HG03460 (cell line): Measurements from ENCODE around the gene AGBL3.
"Not testable (repeated sequence)": the region's sequence is repeated elsewhere in the genome, so short reads cannot be mapped to it uniquely, and the experiment has no call there.

Experiments used
- ATAC-seq: cut with Tn5 transposase; IDR thresholded peaks from one replicate; pipeline ENCODE4 v1.9.1; 2021; ENCODE audit not compliant: unreplicated experiment

The AGBL3 gene

DNA sequence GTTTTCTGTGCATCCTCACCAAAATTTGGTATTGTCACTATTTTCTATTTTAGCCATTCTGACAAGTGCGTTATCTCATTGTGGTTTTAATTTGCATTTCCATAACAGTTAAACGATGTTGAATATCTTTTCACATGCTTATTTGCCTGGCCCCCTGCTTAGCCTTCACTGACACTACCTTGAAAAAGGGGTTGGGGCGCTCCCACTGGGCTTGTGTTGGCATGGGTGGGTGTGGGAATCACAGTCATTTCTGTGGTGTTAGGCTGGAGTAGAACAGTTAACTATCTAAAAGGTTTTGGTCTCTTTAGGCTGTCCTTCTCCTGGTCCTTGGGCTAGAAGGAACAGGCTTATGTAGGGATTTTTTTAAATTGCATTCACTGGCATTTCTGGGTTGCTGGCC lies 89.4 kb downstream of the AGBL3 start:
- no peak for ATAC-seq

DNA sequence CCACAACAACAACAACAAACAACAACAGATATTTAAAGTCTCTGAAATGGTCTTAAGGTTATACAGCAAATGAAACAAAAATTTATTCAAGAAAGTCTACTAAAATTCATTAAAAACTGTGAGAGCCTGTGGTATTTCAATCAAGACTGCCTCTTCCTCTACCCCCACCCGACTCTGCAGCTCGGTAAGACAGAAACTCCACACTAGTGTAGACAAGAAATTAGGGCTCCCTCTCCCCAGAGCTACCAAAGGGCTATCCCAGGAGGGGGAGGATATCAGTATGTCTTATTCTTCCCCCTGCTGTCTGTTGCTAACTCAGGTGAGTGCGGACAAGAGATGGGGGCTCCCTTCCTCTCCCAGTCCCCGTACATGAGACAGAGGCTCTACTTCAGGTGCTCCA lies 90.6 kb downstream of the AGBL3 start:
- ATAC-seq: no peak

DNA sequence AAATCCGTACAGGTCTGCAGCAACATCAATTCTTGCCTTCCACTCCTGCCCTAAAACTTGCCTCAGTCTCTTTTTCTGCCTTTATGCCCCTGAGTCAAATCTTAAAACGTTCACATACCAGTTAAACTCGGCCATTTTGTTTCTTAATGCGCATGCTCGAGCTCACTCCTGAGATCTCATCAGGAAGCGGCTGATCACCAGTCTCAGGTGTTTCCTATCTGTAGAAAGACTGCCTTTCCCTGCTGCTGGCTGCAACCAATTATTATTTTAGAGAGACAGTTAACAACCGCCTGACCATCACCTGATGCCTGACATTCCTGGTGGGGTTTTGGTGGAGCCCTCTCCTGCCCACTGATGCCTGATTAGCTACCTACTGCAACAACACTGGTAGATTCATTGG lies 91.3 kb downstream of the AGBL3 start:
- ATAC-seq: no peak

DNA sequence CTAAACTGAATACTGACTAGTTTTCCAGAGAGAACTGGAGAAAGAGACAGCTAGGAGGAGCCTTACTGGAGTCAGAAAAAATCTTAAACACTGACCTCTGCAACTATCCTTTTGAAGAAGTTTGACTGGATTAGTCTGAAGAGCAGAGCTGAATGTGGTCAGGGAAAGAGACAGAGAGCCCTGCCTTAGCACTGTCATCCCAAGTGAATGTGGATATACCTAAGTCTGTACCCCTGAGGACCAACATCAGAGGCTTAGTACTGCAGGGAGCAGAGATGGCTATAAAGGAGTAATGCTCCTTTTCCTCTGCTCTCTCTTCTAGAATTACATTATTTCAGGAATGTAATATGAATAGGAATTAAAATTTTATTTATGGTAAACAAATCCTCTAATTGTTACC lies 91.7 kb downstream of the AGBL3 start:
- no peak for ATAC-seq

DNA sequence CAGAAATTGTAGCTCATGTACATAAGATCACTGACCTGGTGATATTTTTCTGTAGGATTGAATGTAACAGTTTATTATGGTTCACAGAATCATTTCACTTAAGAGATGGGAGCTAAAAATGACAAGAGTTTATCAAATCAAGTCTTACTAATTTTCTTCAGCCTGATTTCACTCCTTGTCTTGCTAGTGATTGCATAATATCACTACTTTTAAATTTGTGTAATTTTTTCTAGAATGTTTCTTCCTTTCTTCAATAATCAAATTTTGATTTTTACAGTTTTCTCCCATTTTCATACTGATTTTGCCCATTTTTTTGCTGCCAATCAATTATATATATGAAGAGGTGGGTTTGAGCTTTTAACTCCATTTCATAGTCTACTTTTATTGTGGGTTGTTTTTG lies 92.8 kb downstream of the AGBL3 start:
- ATAC-seq: no peak

DNA sequence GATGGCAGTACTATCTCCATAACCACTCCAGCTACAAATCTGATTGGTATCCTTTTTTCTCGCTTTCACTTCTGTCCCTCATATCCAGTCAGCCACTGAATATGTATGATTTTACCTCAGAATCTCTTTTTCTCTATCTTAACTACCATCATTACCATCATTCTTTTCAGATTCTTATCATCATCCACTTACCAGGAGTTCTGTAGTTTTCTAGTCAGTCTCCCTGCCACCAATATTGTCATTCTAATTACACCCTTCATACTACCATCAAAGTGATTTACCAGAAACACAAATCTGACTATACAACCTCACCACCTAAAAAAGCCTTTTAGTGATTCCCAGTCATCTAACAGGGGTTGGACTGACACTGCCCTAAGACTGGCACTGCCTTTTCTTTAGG lies 96.7 kb downstream of the AGBL3 start:
- ATAC-seq: no peak

DNA sequence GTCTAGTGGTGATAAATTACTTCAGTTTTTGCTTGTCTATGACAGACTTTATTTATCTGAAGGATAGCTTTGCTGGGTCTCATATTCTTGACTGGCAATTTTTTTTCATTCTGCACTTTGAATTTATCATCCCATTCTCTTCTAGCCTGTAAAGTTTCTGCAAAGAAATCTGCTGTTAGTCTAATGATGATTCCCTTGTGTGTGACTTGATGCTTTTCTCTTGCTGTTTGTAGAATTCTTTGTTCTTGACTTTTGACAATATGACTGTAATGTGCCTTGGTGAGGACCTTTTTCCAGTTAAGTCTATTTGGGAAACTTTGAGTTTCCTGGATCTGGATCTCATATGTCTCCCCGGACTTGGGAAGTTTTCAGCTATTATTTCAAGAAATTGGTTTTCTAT lies 102.3 kb downstream of the AGBL3 start:
- ATAC-seq: no peak

DNA sequence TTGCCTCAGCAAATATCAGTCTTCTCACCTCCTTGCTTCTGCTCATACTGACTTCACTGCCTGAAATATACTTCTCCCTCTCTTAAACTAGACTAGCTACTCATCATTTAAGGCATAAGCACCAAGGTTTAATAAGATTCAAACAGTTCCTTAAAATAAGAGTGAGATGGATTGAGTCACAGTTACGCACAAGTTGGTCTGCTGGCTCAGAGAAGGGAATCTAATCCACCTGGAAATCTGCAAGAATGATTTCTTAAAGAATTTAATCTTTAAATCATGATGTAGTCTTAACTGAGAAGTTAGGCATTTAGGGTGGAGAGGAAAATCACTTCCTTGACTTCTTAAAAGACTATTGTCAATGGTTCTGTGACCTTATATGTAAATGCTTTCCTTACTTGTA lies 105.4 kb downstream of the AGBL3 start:
- no peak for ATAC-seq

DNA sequence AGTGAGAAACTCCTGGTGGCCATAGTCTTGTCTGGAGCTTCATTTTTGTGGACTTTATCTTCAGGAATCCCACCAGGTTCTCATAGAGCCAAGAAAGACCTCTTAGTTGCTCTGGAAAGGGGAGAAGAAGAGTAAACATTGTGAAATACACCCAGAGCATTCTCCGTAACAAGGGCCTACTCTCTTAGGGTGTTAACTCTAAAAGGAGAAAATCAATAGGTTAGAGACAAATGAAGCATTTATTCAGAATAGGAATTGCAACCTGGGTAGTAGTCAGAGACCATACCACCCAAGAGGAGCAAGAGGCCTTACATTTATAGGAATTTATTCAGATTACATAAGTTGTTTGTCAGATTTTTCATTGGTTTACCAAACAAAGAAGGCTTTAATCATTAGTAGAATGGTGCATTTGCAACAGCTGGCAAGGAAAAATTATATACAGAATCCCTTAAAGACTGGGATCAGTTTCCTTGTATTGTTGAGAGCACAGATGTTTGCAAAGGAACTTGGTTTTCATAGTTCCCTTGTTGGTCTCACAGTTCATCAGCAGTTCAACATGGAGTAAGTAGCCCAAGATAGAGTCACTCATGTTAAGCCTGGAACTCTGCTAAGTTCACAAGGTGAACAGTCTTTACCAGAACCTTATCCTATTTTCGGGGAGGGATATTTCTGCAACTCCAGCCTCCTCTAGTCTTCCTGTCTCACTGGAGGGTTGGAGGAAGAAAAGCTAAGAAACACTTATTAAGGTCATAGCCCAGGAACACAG lies 108.3 kb downstream of the AGBL3 start:
- ATAC-seq: no peak

DNA sequence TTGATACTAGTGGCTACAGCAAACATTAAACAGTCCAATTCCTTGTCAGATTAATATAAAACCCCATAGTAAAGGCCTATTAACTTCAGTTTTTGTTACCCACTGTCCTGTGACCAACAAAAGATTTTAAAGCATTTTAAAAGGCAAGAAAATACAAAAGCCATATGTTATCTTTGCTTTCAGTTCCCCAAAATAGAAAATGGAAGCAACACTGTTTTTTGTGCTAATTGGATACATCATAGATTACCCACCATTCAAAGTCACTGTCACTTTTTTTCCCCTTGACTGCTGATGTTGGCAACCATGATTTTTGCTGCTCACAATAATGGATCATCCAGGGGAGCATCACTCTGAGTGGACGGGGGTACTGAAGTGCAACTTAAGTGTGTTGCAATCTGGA lies 109.1 kb downstream of the AGBL3 start:
- no peak for ATAC-seq

DNA sequence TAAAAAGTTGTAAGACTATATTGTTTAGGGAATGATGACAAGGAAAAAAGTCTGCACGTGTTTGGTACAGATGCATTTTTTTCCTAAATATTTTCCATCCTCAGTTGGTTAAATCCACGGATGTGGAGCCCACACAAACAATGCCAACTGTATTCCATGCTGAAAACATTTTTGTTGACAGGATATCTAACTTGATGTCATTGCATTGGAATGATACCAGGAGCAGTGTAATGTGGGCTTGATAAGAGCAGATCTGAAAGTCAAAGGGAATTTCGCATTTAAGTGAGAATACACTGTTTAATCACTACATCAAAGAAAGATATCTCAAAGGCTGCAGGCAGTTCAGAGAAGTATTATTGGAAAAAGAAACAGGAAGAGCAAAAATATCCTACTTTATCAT lies 112.1 kb downstream of the AGBL3 start:
- ATAC-seq: no peak

DNA sequence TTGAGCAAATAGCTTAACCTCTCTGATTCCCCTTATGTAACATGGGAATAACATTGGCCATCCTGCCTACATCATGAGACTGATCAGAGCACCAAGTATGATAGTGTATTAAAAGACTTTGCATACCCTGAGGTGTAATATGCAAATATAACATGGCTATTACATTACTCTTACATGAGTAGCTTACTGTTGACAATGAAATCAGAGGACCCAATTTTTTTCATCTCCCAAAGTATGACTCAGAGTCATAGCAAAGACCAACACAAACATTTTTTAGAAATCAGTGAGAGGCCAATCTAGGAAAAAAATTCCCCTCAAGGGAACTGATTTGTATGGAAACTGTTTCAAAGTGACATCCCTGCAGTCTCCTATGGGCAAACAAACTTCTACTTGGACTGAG lies 114.5 kb downstream of the AGBL3 start:
- ATAC-seq: no peak

DNA sequence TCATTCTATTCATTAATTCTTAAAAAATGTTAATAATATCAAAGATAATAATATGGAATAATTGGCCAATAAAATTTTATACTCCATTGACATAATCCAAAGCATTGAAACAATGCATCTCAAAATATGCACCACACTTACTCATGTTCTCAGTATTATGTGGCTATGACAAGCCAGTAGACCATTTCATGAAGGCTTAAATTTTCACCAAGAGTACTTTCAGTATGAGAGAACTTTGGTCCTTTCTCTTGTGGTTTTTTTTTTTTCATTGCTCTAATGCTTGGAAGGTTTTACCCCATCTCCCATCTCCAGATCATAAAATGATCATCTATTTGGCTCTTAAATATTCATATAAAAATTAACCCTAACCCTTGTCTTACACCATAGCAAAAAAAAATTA lies 116.1 kb downstream of the AGBL3 start:
- ATAC-seq: peak; percentile 95

DNA sequence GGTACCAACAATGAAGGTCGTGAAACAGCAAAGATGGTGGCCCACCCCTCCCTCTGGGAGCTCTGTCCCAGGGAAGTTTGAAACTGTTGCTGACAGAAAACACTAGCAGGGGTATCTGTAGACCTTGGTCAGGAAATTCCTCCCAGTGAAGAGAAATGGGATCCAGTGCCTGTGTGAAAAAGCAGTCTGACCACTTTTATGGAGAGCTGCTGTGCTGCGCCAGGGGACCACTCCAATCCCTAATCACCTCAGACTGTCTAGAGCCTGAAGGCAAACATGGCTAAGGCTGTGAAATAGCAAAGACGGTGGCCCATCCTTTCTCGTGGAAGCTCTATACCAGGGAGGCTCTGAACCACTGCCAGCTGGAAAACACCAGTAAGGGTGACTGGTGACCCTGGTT lies 123.3 kb downstream of the AGBL3 start:
- ATAC-seq: no peak

DNA sequence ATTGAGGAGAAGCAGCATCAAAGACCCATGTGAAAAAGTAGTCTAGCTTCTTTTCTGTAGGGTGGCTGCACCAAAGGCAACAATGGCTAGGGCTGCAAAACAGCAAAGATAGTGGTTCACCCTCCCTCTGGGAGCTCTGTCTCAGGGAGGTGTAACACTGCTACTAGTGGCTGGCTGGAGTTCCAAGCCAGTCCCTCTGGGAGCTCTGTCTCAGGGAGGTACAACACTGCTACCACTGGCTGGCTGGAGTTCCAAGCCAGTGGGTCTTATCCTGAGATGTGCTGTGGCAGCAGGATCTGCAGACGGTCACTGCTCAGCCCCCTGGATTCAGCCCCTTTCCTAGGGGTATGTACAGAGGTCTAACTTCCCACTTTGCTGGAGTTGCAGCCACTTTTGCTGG lies 123.7 kb downstream of the AGBL3 start:
- no peak for ATAC-seq

DNA sequence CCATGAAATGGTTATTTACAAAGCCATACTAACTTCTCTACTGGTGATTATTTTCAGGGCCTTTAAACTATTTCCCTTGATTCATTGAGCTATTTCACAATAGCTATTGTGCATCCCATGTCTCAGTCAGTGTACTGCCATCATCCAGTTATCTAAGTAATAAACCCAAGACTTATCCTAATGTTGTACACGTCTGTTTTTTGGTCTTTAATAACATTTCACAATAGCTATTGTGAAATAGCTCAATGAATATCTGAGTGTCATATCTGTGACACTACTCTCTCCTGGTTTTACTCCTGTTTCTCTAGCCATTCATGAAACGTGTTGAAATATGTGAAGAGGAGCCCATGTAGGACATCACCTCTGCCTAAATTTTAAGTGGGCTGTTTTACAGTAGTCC lies 125.1 kb downstream of the AGBL3 start:
- ATAC-seq: no peak

DNA sequence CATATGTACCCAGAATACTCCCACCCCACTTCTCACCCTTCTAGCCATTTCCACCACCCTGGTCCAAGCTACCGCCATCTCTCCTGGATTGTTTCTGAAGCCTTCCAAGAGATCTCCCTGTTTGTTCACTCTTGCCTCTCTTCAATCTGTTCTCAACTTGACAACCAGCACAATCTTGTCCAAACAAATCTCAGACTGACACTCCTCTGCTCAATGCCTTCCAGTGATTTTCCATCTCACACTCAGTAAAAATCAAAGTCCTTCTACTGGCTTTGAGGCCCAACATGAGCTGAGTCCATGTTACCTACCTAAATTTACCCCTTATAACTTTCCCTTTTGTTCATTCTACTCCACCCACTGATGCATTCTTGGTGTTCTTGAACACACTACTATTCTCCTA lies 128.3 kb downstream of the AGBL3 start:
- no peak for ATAC-seq

DNA sequence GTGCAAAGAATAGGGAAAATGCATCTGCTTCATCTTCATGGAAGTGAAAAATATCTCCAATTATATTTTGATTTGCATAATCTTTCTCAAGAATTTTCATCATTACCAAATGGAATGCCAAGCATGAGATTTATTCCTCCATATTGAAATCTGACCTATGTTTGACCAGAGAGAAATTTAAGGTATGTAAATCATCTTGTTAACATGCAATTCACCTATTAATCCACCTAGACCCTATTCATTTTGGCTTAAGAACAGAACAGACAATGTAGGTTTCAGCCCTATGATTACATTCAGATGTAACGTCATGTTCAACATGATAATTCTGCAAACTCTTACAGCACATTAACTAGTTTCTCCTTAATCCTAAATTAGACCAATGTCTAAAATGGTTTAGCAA lies 130.8 kb downstream of the AGBL3 start:
- no peak for ATAC-seq

DNA sequence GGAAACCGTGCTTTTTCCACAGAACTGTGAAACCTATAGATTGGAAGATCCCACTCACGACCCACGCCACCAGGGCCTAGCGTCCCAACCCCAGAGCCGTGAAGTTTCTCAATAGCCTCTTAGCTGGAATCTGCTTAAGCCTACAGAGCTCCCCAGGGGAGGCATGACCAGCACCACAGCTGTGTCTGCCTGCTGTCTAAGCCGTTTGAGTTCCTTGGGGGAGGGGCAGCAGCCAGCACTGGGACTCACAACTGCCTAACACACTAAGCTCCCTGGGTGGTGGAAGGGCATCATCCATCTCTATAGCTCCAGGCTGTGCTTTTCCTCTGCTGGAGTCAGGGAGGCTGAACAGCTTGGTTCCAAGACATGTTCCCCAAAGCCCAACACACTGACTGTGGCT lies 135.6 kb downstream of the AGBL3 start:
- ATAC-seq: no peak

DNA sequence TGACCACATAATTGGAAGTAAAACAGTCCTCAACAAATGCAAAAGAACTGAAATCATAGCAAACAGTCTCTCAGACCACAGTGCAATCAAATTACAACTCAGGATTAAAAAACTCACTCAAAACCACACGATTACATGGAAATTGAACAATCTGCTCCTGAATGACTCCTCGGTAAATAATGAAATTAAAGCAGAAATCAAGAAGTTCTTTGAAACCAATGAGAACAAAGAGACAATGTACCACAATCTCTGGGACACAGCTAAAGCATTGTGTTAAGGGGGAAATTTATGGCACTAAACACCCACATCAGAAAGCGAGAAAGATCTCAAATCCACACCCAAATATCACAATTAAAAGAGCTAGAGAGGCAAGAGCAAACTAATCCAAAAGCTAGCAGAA lies 138.3 kb downstream of the AGBL3 start:
- ATAC-seq: not testable (repeated sequence)

DNA sequence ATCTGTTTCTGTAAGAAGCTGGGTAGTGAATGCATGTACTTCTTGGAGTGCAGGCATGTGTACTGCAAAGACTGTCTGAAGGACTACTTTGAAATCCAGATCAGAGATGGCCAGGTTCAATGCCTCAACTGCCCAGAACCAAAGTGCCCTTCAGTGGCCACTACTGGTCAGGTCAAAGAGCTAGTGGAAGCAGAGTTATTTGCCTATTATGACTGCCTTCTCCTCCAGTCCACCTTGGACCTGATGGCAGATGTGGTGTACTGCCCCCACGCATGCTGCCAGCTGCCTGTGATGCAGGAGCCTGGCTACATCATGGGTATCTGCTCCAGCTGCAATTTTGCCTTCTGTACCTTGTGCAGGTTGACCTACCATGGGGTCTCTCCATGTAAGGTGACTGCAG lies 142.6 kb downstream of the AGBL3 start:
- ATAC-seq: no peak

DNA sequence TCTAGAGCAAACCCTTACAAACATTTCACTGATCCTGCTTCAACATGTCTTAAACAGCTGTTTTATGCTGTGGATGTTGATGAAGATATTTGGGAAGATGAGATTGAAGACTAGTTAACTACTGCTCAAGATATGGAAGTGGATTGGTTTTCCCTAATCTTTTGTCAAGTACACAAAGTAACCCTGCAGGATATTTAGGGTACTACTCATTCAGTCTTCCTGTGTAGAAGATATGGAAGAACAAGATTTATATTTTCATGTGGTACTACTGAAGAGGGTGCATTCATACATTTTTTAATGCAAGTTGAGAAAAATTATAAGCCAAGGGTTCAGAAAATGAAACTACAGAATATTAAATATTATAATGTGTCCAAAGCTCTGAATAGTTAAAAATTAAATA lies 143.3 kb downstream of the AGBL3 start:
- no peak for ATAC-seq

DNA sequence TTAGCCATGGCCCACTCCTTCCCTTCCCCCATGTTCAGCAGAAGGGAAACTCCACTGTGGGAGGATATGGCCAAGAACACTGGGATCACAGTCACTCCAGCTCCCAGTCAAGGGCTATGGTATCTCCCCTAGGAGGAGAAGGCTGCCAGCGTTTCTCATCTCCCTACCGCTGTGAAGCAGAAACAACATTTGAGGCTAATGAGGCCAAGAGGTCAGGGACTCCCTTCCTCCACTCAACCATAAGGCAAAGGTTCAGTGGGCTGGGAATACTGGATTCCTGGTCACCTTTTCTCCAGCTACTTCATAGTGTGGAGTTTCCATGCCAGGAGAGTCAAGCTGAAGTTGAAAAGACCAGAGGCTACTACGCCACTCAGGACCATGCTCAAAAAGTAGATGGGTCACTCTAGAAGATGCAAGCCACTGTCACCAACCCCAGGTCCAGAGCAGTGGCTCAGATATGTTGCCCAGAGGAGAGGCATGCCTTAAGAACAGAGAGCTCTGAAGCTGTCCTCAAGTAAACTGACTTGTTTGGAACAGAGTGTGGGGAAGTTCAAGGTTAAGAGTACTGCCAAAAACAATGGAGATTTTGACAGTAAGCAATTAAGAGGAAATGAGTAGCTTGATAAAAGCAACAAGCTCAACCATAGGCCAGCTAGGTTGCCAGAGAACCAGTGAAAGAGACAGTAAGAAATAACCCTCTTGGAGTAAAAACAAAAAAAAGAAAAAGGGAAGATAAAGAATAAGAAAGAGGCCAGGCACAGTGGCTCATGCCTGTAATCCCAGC lies 157.8 kb downstream of the AGBL3 start:
- no peak for ATAC-seq
